Lower leg skin (tissue), 4 donors: Measurements from ENCODE around the gene CTXND2. TPM values are rescaled to one million over a fixed set of nuclear protein-coding genes. Genes with fewer than 3 reads are reported as not detected.

Experiments used
- DNase-seq, 2 donors: peaks; one replicate each; pipeline ENCODE4 v3.0.0-alpha.2; 2019; ENCODE audit warnings: low spot score in 2 of 2
- H3K4me3 ChIP-seq: fragments of 200-600 bp; sonication (generic); 2 replicates; pipeline ENCODE4 v1.5.1; 2017; ENCODE audit warnings: mild to moderate bottlenecking, low read depth; ENCODE audit not compliant: poor library complexity, severe bottlenecking
- CTCF ChIP-seq, 3 donors: fragments of 450-650 bp; IDR thresholded peaks; one replicate each; pipeline ENCODE4 v1.5.1; 2016; ENCODE audit warnings: antibody characterized with exemption in 3 of 3, mild to moderate bottlenecking in 3 of 3, moderate library complexity in 2 of 3
- POLR2A ChIP-seq, 2 donors: fragments of 450-650 bp; IDR thresholded peaks; one replicate each; pipeline ENCODE4 v1.6.1; 2016 to 2017; ENCODE audit warnings: antibody characterized with exemption in 2 of 2, mild to moderate bottlenecking in 1 of 2, moderate library complexity in 1 of 2
- WGBS, 2 donors: methylation state at CpG; one replicate each; pipeline ENCODE4 v1.1.5; 2018; 5-methylcytosine and 5-hydroxymethylcytosine counted together
- intact Hi-C: fragments of 100-400 bp; cut with DNase I; formaldehyde crosslinking; loops from one replicate; pipeline ENCODE4 v1.15.0; 2023; ENCODE audit warnings: low total_unique reads
- total RNA-seq, 4 donors: library from RNA; depleted of rRNA; stranded (reverse); fragments of >200 nt; gene quantifications; one replicate each; pipeline ENCODE4 v1.1.0, GENCODE V29; 2016

Gene CTXND2
- total RNA-seq, 4 donors from 2014 or later = not detected

GRCh38 chr1:150961756-150962155, 74.8 kb downstream of the CTXND2 start:
- TF ChIP-seq CTCF (IDR thresholded peaks at IDR 0.05) (no peak), POLR2A (IDR thresholded peaks at IDR 0.05) (no peak)

More at GRCh38 chr1:150961756-150962155, 74.8 kb downstream of the CTXND2 start:
- WGBS, 2 donors = 66 to 67% methylated on average over 4 of the region's 4 CpGs
- no peak for DNase-seq
- intact Hi-C loops = no loop called here
- H3K4me3 ChIP-seq = no peak overlapping the region

Other genes with a start within 250 kb of the CTXND2 start
- 10 to 100 TPM; 18.0 to 24.3 (median 21.5) TPM for gene GOLPH3L, start 190.0 kb upstream of the CTXND2 start, total RNA-seq
- 1 to 10 TPM; 1.5 to 7.7 (median 3.2) TPM for gene HORMAD1, start 166.2 kb upstream of the CTXND2 start, total RNA-seq
- 10 to 100 TPM; 11.4 to 33.4 (median 19.9) TPM for gene CTSS, start 121.4 kb upstream of the CTXND2 start, total RNA-seq
- gene CTSK, start 78.9 kb upstream of the CTXND2 start, total RNA-seq = 100 to 1,000 TPM in 2 of 4 donors, 10 to 100 TPM in 2; 73.3 to 205 (median 90.2) TPM
- gene ARNT, start 10.5 kb upstream of the CTXND2 start, total RNA-seq = 10 to 100 TPM; 32.8 to 50.8 (median 45.0) TPM
- 10 to 100 TPM; 23.5 to 38.1 (median 32.8) TPM for gene SETDB1, start 39.2 kb downstream of the CTXND2 start, total RNA-seq
- 10 to 100 TPM; 28.8 to 50.1 (median 41.3) TPM for gene CERS2, start 87.7 kb downstream of the CTXND2 start, total RNA-seq
- gene ANXA9, start 95.2 kb downstream of the CTXND2 start, total RNA-seq = 100 to 1,000 TPM in 1 of 4 donors, 10 to 100 TPM in 3; 55.1 to 103 (median 82.4) TPM
- gene MINDY1, start 119.8 kb downstream of the CTXND2 start, total RNA-seq = 10 to 100 TPM; 28.5 to 36.6 (median 30.8) TPM
- gene PRUNE1, start 121.3 kb downstream of the CTXND2 start, total RNA-seq = 10 to 100 TPM; 12.9 to 30.7 (median 22.9) TPM
- gene BNIPL, start 149.4 kb downstream of the CTXND2 start, total RNA-seq = 100 to 1,000 TPM; 220 to 297 (median 254) TPM
- gene C1orf56, start 160.6 kb downstream of the CTXND2 start, total RNA-seq = 1 to 10 TPM; 3.1 to 4.6 (median 3.6) TPM
- 10 to 100 TPM; 88.8 to 93.5 (median 92.0) TPM for gene CDC42SE1, start 172.5 kb downstream of the CTXND2 start, total RNA-seq
- gene MLLT11, start 173.3 kb downstream of the CTXND2 start, total RNA-seq = 1 to 10 TPM in 1 of 4 donors, under 1 TPM in 3; 0.47 to 1.6 (median 0.70) TPM
- gene GABPB2, start 183.6 kb downstream of the CTXND2 start, total RNA-seq = 10 to 100 TPM in 2 of 4 donors, 1 to 10 TPM in 2; 8.1 to 16.6 (median 11.0) TPM